Measurements from ENCODE around the gene TBX3.

GRCh38 chr12:114678718-114679117, 5.3 kb downstream of the TBX3 start:
- no peak for TF ChIP-seq ZNF8 (CRISPR knock-in tag; IDR thresholded peaks at IDR 0.05)
- no peak for TF ChIP-seq OSR1 (CRISPR knock-in tag; IDR thresholded peaks at IDR 0.05)
- no peak for TF ChIP-seq PATZ1 (CRISPR knock-in tag; IDR thresholded peaks at IDR 0.05; ENCODE audit: borderline replicate concordance)
- no peak for TF ChIP-seq ESRRG (CRISPR knock-in tag; IDR thresholded peaks at IDR 0.05)
- TF ChIP-seq POU6F1 (CRISPR knock-in tag; IDR thresholded peaks at IDR 0.05; ENCODE audit: borderline replicate concordance, low read depth), result no peak
- TF ChIP-seq TSHZ2 (CRISPR knock-in tag; IDR thresholded peaks at IDR 0.05), result no peak
- no peak for TF ChIP-seq CREB5 (CRISPR knock-in tag; IDR thresholded peaks at IDR 0.05; ENCODE audit: low read depth)
- no peak for TF ChIP-seq ARNTL (CRISPR knock-in tag; IDR thresholded peaks at IDR 0.05; ENCODE audit: borderline replicate concordance, low read depth)
